Fibroblast of lung (primary cell): ENCODE measurements around the gene NR0B2. TPM values are rescaled to one million over a fixed set of nuclear protein-coding genes. Genes with fewer than 3 reads are reported as not detected.

ENCODE experiments used
- DNase-seq, 2 donors: peaks; one replicate each; pipeline versions ENCODE4 v3.0.0 to v3.0.0-alpha.2; 2010; ENCODE audit warnings: low read depth in 2 of 2
- H2AFZ ChIP-seq: 2 replicates; pipeline ENCODE4 v1.5.1; 2012; ENCODE audit warnings: low read length, control low read depth, inconsistent platforms
- H3K27ac ChIP-seq: 2 replicates; pipeline ENCODE4 v1.5.1; 2011; ENCODE audit warnings: low read length, control low read depth; ENCODE audit not compliant: insufficient read depth
- H3K27me3 ChIP-seq: 2 replicates; pipeline ENCODE4 v1.5.1; 2011; ENCODE audit warnings: mild to moderate bottlenecking, low read length; ENCODE audit not compliant: control insufficient read depth, insufficient read depth
- H3K36me3 ChIP-seq: 2 replicates; pipeline ENCODE4 v1.5.1; 2011; ENCODE audit warnings: low read length; ENCODE audit not compliant: control insufficient read depth, insufficient read depth
- H3K4me1 ChIP-seq: 2 replicates; pipeline ENCODE4 v1.5.1; 2011; ENCODE audit warnings: low read length; ENCODE audit not compliant: control insufficient read depth, insufficient read depth; ENCODE audit errors: extremely low read depth
- H3K4me2 ChIP-seq: 2 replicates; pipeline ENCODE4 v1.5.1; 2011; ENCODE audit warnings: low read length, control low read depth; ENCODE audit not compliant: insufficient read depth; ENCODE audit errors: extremely low read depth
- H3K4me3 ChIP-seq, 4 experiments: fragments of 200-600 bp in 1 of 4; sonication (generic) in 1 of 4; replicated peaks in 1 of 4; 2 replicates each; pipeline ENCODE4 v1.5.1; 2011 to 2016; ENCODE audit warnings: low read length in 4 of 4, low read depth in 3 of 4, mild to moderate bottlenecking in 3 of 4, control low read depth in 2 of 4, inconsistent platforms in 1 of 4, mixed read lengths in 1 of 4; ENCODE audit not compliant: insufficient read depth in 1 of 4; ENCODE audit errors: control extremely low read depth in 1 of 4
- H3K79me2 ChIP-seq: 2 replicates; pipeline ENCODE4 v1.5.1; 2012; ENCODE audit warnings: mild to moderate bottlenecking, low read length, inconsistent platforms; ENCODE audit not compliant: control insufficient read depth, insufficient read depth
- H3K9ac ChIP-seq: 2 replicates; pipeline ENCODE4 v1.5.1; 2011; ENCODE audit warnings: mild to moderate bottlenecking, low read length, control low read depth; ENCODE audit not compliant: insufficient read depth
- H3K9me3 ChIP-seq: 2 replicates; pipeline ENCODE4 v1.5.1; 2012; ENCODE audit warnings: low read depth, low read length; ENCODE audit not compliant: control insufficient read depth, insufficient read depth
- H4K20me1 ChIP-seq: 2 replicates; pipeline ENCODE4 v1.5.1; 2011; ENCODE audit warnings: low read length; ENCODE audit not compliant: control insufficient read depth, insufficient read depth; ENCODE audit errors: extremely low read depth
- CTCF ChIP-seq, 2 donors: IDR thresholded peaks in 1 of 2; conservative IDR thresholded peaks in 1 of 2; 1 replicate in 1 of 2; 2 replicates in 1 of 2; pipeline ENCODE4 v1.5.1; 2011 to 2012; ENCODE audit warnings: low read length in 2 of 2, control low read depth in 1 of 2, inconsistent platforms in 1 of 2, low read depth in 1 of 2, mild to moderate bottlenecking in 1 of 2
- EZH2 ChIP-seq: IDR thresholded peaks from 2 replicates; pipeline ENCODE4 v1.5.1; 2012; ENCODE audit warnings: low read length, control low read depth, mild to moderate bottlenecking; ENCODE audit errors: missing control alignments
- polyA plus RNA-seq, 2 donors: library from polyadenylated mRNA; depleted of rRNA in 1 of 2; stranded (reverse) in 1 of 2; unstranded in 1 of 2; fragments of >200 nt; gene quantifications; 2 replicates each; pipeline ENCODE4 v1.2.1, GENCODE V29; 2011 to 2012; ENCODE audit warnings: missing spikeins in 1 of 2
- total RNA-seq: library from RNA; depleted of rRNA; stranded (reverse); fragments of >200 nt; gene quantifications from 2 replicates; pipeline ENCODE4 v1.2.1, GENCODE V29; 2014

Gene NR0B2
- total and polyA plus RNA-seq, 2 donors (not counting 1 experiment from before 2014, with no cell fraction given), result not detected

GRCh38 chr1:26909951-26910342, 3.8 kb downstream of the NR0B2 start:
- H3K27ac ChIP-seq, result no peak overlapping the region
- no peaks in the 10 kb centered on the region for H3K4me1 ChIP-seq
- no peaks in the 10 kb centered on the region for H3K79me2 ChIP-seq
- no peak for DNase-seq
- no peak overlapping the region for H2AFZ ChIP-seq
- H3K9ac ChIP-seq, result no peak overlapping the region
- no peaks in the 10 kb centered on the region for H4K20me1 ChIP-seq
- TF ChIP-seq EZH2, result no peak
- TF ChIP-seq CTCF (conservative IDR thresholded peaks at IDR 0.05 in 1 of 2, IDR thresholded peaks at IDR 0.05 in 1 of 2; ENCODE audit: low read depth in 1 of 2, low read length in 2 of 2), result no peak
- peaks cover 5% of the 10 kb centered on the region for H3K27me3 ChIP-seq
- H3K36me3 ChIP-seq, result no peaks in the 10 kb centered on the region
- no peak overlapping the region for H3K4me3 ChIP-seq
- H3K9me3 ChIP-seq, result no peaks in the 10 kb centered on the region
- H3K4me2 ChIP-seq, result no peak overlapping the region

- H3K4me2 ChIP-seq, result no peak overlapping the region
- H3K36me3 ChIP-seq, result no peaks in the 10 kb centered on the region
- H3K4me1 ChIP-seq, result no peaks in the 10 kb centered on the region
- H3K79me2 ChIP-seq, result no peaks in the 10 kb centered on the region
- no peak for TF ChIP-seq CTCF (conservative IDR thresholded peaks at IDR 0.05 in 1 of 2, IDR thresholded peaks at IDR 0.05 in 1 of 2; ENCODE audit: low read depth in 1 of 2, low read length in 2 of 2)
- TF ChIP-seq EZH2, result no peak
- no peak overlapping the region for H3K9ac ChIP-seq
- peaks cover 3% of the 10 kb centered on the region for H3K27me3 ChIP-seq
- H3K4me3 ChIP-seq, result no peak overlapping the region
- H2AFZ ChIP-seq, result no peak overlapping the region
- no peaks in the 10 kb centered on the region for H3K9me3 ChIP-seq
- no peaks in the 10 kb centered on the region for H4K20me1 ChIP-seq
- H3K27ac ChIP-seq, result no peak overlapping the region
- DNase-seq, result peak; percentile 64 to 95
Measured at GRCh38 chr1:26907071-26907917, 6.5 kb downstream of the NR0B2 start.

- Histone ChIP-seq H3K27ac (peak overlapping the region; percentile 84), H3K4me1 (peaks cover 6% of the 10 kb centered on the region), H3K4me3 (peak overlapping the region; percentile 89 to 99 (median 94)), H2AFZ (peak overlapping the region; percentile 77), H3K27me3 (no peaks in the 10 kb centered on the region), H3K9me3 (no peaks in the 10 kb centered on the region), H3K9ac (peak overlapping the region; percentile 88), H4K20me1 (no peaks in the 10 kb centered on the region), H3K36me3 (peaks cover 2% of the 10 kb centered on the region), H3K4me2 (peak overlapping the region; percentile 60), H3K79me2 (peaks cover 20% of the 10 kb centered on the region)
- TF ChIP-seq EZH2 (no peak), CTCF (conservative IDR thresholded peaks at IDR 0.05 in 1 of 2, IDR thresholded peaks at IDR 0.05 in 1 of 2; ENCODE audit: low read depth in 1 of 2, low read length in 2 of 2) (no peak)
- no peak for DNase-seq
Measured at GRCh38 chr1:26900815-26901511, 12.8 kb downstream of the NR0B2 start.
